HG02884 (cell line): ENCODE results near the gene HADH.

Experiments
- ATAC-seq: cut with Tn5 transposase; IDR thresholded peaks from one replicate; pipeline ENCODE4 v1.9.1; 2021; ENCODE audit warnings: mild to moderate bottlenecking, moderate library complexity; ENCODE audit not compliant: unreplicated experiment

HADH gene

GRCh38 chr4:108055787-108056186, 66.1 kb downstream of the HADH start:
- ATAC-seq: no peak

DNA sequence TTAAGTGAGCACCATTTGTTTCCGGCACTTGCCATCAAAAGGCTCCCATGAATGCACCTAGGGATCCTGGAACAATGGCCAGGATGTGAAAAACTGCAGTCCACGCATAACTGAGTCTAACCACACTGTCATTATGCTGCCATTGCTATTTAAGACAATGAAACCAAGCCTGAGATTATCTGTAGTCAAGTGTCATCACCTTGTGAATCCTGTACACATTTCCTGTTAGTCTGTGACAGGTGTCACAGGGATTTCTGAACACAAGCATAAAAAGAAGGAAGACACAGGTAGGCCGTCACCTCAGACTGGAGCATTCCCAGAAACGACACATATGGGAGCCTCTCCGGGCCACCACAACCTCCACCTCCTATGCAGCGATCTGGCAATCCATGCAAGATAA, 66.7 kb downstream of the HADH start:
- ATAC-seq: no peak

GRCh38 chr4:108058685-108059440, 69.2 kb downstream of the HADH start:
- no peak for ATAC-seq

- no peak for ATAC-seq
These were observed 70.5 kb downstream of the HADH start for GRCh38 chr4:108060164-108060563.

GRCh38 chr4:108060686-108061321, 71.1 kb downstream of the HADH start:
- no peak for ATAC-seq

- no peak for ATAC-seq
These were observed 78.8 kb downstream of the HADH start for GRCh38 chr4:108068442-108068841.

GRCh38 chr4:108070775-108071174, 81.1 kb downstream of the HADH start:
- no peak for ATAC-seq

DNA sequence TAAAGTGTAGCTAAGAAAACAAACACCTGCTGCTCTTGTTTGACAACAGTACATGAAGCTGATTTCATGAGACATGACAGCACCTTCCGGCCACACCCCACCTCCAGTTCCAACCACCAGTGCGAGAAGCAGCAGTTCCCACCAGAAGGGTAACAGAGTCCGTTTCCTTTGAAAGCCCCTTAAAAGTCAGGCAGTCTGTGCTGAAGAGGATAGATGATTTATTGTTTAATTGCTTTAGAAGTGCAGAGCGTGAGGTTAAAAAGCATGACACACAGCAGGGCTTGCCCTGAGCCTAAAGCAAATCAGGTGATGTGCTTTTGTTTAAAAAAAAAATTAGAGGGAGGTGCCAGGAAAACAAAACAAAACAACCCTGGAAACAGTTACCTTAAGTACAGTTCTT, 82.6 kb downstream of the HADH start:
- no peak for ATAC-seq

GRCh38 chr4:108078024-108078733, 88.5 kb downstream of the HADH start:
- no peak for ATAC-seq

- ATAC-seq: no peak
These were observed 91.1 kb downstream of the HADH start for GRCh38 chr4:108080747-108081146.

GRCh38 chr4:108081256-108081655, 91.6 kb downstream of the HADH start:
- ATAC-seq: no peak
